CD4-positive, alpha-beta T cell treated with Interleukin-17A for 4 hours (primary cell): Measurements from ENCODE around the gene PHEX.

Experiments used
- DNase-seq: peaks from one replicate; pipeline ENCODE4 v3.0.0-alpha.2; 2020; ENCODE audit warnings: mixed read lengths

PHEX gene

GRCh38 chrX:22163326-22163725 lies 131.2 kb downstream of the PHEX start:
- DNase-seq = no peak

GRCh38 chrX:22164770-22165388 lies 132.8 kb downstream of the PHEX start:
- no peak for DNase-seq

GRCh38 chrX:22165732-22166457 lies 133.8 kb downstream of the PHEX start:
- no peak for DNase-seq

GRCh38 chrX:22171287-22172060 lies 139.3 kb downstream of the PHEX start:
- DNase-seq = no peak

- DNase-seq = no peak
Measured at GRCh38 chrX:22173966-22174365, 141.8 kb downstream of the PHEX start.

- DNase-seq = no peak
Measured at GRCh38 chrX:22177950-22178515, 145.9 kb downstream of the PHEX start.

- DNase-seq = no peak
Measured at GRCh38 chrX:22184096-22184495, 152.0 kb downstream of the PHEX start.

GRCh38 chrX:22186165-22186564 lies 154.0 kb downstream of the PHEX start:
- DNase-seq = no peak

- peak; percentile 61 for DNase-seq
Measured at GRCh38 chrX:22192419-22193060, 160.4 kb downstream of the PHEX start.

GRCh38 chrX:22193851-22194659 lies 161.9 kb downstream of the PHEX start:
- no peak for DNase-seq

GRCh38 chrX:22194660-22194945 lies 162.5 kb downstream of the PHEX start:
- no peak for DNase-seq

- DNase-seq = no peak
Measured at GRCh38 chrX:22196149-22196548, 164.0 kb downstream of the PHEX start.

GRCh38 chrX:22202251-22202650 lies 170.1 kb downstream of the PHEX start:
- no peak for DNase-seq

- DNase-seq = no peak
Measured at GRCh38 chrX:22203186-22203585, 171.1 kb downstream of the PHEX start.

GRCh38 chrX:22206781-22207180 lies 174.7 kb downstream of the PHEX start:
- DNase-seq = no peak

GRCh38 chrX:22220941-22221340 lies 188.8 kb downstream of the PHEX start:
- no peak for DNase-seq

- no peak for DNase-seq
Measured at GRCh38 chrX:22234380-22234779, 202.3 kb downstream of the PHEX start.

GRCh38 chrX:22237479-22237878 lies 205.4 kb downstream of the PHEX start:
- DNase-seq = no peak

- no peak for DNase-seq
Measured at GRCh38 chrX:22246620-22247019, 214.5 kb downstream of the PHEX start.

GRCh38 chrX:22247169-22247568 lies 215.0 kb downstream of the PHEX start:
- DNase-seq = no peak

GRCh38 chrX:22248401-22248800 lies 216.3 kb downstream of the PHEX start:
- no peak for DNase-seq

- DNase-seq = no peak
Measured at GRCh38 chrX:22249371-22249770, 217.2 kb downstream of the PHEX start.
